HG02588 (cell line): ENCODE measurements around the gene CCDC186.
A peak's percentile ranks its signal among the peaks of the same experiment; 100 is the strongest.

Experiments used
- ATAC-seq: cut with Tn5 transposase; IDR thresholded peaks from one replicate; pipeline ENCODE4 v1.9.1; 2021; ENCODE audit warnings: mild to moderate bottlenecking, moderate library complexity; ENCODE audit not compliant: unreplicated experiment

Gene CCDC186

DNA sequence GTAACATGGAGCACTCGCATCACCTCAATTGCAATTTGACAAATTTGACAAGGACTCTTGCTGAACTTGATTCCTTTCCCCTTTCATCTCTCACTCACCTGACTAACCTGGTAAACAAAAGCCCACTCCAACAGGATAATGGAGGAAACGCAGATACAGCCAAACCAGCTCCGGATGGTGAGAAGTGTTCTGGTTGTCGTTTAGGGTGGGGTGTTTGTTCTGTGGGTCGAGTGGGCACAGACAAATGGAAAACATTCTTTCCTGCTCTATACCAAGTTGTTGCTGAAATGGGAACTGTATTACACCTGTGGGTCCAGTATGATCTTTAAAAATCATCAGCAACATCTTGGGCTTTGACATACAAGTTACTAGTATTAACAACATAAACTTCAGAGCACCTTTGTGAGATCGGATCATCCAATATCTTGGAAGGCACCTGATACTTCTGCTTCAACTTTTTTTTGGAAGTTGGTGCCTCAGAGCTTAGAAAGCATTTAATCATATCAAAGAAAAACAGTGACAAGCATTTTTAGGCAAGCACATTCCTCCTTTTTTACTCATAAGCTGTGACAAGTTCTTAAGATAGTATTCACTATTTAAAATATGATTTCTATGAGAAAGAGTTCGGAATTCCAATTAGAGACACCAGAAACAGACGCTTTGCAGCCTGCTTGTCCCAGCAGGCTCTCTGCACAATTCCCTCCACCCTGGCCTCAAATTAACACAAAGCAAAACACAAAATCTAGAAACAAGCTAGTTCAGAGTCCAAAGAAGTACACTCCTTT, 58.1 kb downstream of the CCDC186 start:
- ATAC-seq, result no peak

DNA sequence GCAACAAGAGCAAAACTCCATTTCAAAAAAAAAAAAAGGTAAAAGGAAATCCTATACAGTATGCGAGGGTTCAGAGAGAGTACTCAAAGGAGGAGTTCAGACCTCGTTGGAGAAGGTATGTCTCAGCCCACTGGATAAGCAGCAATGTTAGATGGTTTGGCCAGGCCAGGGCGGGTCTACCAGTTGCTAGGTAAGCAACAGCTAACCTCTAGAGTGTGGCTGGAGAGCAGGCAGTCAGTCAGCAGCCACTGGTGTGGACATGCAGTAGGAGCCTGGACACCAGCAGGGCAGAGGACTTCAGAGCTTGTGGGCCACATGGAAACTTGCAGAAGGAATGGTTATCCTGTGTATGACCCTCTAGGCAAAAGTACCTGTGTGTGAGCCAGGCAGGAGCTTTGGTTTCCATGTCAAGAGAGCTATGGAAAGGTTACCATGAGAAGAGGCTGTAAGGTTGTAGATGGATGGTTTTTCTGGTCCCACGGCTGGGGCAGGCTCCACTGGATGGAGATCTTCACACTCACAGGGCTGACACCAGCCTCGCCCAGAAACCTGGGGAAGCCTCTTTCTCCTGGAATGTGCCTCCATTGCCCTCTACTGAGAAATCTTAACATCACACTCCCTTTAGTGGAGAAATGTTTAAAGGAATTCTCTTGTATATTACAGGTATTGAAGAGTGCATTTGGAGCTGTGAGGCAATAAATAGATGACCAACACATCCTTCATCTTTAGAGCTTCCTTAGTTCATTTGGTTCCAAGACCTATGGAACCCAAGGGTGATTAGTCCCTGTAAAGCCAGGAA, 63.6 kb downstream of the CCDC186 start:
- no peak for ATAC-seq

DNA sequence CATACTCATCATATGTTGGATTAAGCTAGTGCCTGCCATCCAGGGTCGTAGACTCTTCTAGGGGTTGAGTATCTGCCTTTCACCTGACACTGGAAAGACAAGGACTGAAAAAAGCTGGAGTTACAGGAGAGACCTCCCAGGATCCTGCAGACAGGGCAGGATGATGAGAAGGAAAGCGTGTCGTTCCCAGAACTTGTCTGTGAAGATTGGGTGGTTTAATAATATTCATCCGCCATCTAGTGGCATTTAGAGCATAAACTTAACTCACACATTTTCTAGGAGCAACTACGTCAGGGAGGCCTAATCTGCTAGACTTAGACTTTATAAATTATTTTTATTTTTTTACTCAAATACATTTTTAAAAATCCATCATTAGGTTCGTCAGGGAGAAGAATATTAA, 70.7 kb downstream of the CCDC186 start:
- ATAC-seq, result no peak

DNA sequence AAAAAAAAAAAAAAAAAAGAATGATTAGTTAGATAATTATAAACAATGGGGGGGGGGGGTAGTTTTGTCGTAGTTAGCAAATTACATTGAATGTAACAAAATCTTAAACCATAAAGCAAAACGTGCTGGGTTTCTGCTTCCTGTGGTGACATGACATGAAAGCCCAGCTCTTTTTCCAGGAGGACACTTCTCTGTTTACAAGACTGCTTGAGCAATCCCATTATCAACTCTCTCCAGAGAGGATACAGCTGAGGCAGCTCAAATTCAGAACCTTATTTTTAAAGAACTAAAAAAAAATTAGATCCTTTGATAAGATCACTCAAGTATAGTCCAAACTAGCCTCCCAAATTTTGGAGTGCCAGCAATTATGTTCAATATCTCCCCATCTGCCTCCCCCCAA, 71.7 kb downstream of the CCDC186 start:
- ATAC-seq, result no peak

DNA sequence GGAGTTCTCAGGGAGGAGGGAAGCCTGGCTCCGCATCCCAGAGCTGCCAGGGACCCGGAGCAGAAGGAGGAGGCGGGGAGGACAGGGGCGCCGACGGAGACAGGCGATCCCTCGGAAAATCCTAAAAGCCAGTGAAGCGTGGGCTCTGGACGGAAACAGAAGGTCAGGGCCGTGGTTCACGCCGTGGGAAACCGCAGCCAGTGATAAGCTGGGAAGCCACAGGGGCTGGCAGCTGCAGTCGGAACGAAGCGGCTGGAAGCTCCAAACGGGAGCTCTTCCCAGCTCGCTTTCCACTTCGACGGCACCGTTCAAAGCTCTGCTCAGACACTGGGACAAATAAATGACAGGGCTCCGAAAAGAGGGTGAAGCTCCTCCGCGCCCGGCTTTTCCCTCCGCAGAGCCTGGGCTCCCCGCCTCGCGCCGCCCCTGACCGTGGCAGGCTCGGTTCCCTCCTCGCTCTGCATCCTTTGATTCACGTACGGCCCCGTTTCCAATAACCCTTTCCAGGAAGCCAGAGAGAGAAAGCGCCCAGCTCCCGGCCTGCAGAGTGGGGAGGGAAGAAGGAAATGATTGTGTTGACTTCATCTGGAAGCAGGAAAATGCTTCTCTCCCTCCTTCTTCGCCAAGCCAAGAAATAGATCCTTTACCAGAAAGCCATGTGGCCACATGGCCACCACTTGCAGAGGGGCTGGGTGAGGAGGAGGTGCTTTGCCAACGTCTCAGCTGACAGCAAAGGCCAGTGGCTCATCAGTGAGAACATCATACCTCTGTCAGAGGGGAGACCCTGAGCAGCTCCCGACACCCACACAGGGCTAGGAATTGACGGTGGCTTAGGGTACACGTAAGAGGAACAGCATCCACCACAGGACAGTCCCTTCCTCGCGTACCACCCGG, 72.9 kb downstream of the CCDC186 start:
- ATAC-seq, result no peak

DNA sequence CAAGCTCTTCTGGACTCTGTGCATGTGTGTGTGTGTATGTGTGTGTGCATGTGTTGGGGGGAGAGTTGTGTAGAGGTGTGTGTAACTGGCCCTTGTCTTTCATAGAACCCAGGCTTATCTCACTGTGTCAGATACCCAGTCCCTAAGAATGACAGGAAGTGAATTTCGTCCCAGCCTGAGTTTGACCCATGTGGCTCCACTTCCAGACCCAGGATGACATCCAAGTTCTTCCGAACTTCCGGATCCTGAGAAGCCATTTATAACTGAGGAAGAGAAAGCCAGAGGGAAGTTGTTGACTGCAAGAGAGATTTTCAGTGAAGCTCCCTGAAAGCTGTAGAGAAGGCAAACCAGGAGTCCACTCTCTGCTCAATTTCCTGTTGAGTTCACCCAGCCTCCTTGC, 77.1 kb downstream of the CCDC186 start:
- ATAC-seq, result no peak

DNA sequence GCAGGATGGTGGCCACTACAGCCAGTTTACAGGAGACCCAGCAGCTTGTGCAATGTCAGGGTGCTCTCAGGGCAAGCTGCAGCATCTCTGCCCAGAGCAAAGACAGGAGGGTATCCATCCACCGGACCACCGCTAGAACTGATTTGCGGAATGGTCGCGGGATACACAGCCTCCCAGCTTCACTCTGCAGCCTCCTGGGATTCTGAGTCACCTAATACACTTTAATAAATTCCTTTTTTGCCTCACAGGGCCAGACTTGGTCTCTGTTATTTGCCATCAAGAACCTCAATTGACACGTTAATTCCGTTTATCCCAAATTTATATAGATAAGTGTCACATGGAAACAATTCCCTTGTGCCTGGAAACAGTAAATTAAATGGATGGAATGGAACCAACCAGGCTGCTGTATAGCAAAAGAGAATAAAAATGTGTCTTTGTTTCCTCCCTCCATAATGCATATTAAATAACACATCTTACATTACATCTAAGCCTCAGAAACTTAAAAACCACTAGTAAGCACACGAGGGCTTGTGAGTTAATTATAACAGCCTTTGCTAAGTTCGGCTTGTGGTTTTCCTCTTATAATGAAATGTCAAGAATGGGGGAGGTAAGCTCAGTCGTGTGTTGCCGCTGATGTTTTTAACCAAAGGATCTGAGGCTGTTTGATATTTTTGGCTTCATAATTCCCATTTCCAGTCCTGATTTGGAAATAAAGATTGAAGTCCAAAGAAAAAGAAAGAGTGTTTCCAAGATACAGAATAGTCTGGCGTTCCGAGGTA, 78.3 kb downstream of the CCDC186 start:
- ATAC-seq, result peak; percentile 37

DNA sequence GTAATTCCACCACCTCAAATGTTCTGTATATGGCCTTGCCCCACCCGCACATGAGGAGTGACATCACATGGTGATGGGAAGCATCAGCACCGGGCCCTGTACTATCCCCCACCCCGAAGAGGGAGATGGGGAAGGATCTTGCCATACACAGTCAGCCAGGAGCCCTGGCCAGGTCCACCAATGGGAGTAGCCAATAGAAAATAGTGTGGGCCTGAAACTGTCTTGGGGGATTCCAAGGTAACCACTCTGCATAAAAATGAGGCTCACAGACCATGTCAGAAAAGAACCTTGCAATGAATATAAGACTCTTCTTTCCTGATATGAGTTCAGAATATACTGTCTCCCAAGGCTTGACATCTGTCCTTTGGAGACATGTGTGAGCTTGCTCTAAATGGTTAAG, 79.2 kb downstream of the CCDC186 start:
- ATAC-seq, result peak; percentile 72

DNA sequence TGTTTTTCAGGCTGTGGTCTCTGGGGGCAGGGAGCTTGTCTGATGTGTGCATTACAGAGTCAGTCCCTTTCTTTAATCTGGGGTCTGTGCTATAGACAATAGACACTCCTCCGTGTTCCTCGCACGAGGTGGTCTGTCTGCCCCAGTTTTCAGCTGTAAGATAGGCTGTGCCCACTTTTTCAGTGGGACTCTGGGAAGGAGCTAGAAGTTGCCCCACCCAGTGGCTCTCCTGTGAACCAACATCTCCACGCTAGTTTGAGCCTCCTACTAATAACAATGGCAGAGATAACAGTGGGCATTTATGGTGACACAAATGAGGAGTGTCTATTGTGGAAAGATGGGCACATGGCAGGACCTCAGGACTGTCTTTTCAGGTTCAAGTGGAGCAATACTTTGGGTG, 86.3 kb downstream of the CCDC186 start:
- ATAC-seq, result no peak

DNA sequence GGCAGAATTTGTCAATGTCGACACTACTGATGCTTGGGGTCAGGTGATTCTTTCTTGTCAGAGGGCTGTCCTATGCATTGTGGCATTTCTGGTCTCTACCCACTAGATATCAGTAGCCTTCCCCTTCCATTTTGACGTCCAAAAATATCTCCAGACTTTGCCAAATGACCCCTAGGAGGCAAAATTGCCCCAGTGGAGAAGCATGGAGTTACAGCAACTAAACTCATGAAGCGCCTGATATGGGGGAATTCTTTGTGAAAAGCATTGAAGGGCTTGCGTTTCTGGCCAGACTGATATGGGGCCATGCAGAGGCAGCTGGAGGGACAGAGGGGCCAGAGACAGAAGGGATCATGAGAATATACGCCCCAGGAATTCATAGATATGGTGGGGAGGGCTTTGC, 86.7 kb downstream of the CCDC186 start:
- ATAC-seq, result no peak

DNA sequence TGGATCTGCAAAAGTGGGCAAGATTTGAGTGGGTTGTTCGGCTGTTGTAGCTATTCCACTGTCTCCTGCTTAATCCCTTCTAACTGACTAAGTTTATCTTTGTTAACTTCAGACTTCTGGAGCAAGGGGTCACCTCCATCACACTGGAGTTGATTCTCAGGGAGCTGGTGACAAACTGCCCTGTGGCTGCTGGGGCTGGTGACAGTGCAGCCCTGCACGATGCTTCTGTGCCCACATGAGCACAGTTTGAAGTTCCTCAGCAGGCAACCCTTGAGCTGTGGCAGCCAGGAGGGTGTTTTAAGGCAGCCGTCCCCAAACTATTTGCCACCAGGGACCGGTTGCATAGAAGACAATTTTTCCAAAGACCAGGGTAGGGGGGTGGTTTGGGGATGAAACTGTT, 89.8 kb downstream of the CCDC186 start:
- ATAC-seq, result no peak

DNA sequence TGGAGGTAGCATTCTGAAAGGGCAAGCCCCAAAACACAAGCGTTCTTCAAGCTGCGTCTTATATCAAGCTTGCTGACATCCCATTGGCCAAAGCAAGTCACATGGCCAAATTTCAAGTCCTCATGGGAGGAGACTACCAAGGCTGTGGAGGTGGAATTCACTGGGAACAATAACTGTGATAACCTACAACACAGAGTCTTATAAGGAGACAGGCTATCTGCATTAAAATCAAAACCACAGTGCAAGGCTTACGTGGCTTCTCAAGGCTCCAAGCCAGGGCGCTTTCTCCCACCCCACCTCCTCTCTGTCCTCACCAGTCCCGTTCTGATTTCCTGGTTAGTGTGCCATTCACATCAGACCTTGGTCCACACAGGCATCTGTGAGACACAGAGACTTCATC, 91.0 kb downstream of the CCDC186 start:
- no peak for ATAC-seq

DNA sequence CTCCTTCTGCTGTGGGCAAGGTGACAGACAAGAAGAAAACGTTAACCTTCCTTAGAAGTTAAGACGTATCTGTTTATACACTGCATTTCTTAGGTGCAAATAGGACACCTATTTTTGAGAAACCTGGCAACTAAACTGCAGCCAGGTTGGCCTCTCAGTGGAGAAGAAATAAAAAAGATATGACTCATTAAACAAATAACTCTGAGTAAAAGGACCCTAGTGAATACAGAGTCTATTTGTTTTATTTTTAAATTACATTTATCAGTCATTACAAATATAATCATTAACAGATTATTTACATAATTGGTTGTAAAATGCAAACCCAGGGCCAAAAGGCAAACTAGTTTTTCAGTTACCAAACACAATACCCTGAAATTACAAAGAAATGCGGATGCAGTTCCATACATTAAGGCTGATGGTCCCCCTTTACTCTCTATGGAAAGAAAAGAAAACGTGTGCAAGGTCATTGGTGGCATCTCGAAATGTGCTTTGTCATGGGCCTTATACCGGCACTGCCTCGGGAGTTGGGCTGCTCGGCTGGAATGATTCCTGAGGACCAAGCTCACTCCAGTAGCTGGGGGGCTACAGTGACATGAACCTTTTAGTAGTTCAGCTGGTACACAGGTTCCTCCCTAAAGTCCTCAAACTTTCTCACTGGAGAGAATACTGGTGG, 92.0 kb downstream of the CCDC186 start:
- ATAC-seq, result no peak

DNA sequence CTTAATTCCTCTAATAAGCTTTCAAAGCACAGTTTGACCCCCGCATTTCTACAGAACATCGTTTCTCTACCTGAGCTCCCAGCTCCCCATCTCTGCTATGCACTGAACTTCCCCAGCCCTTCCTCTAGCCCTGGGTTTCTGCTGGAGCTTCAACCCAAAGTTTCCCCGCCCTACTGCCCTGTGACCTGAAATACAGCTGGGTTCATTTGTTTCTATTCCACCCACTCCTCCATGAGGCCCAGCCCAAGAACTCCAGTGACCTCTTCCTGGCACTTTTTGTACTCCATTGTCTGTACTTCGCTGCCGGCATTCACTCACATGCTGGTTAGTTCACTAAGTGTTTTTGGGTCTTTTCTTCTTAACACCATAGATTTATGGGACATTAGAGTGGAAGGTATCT, 94.6 kb downstream of the CCDC186 start:
- no peak for ATAC-seq

DNA sequence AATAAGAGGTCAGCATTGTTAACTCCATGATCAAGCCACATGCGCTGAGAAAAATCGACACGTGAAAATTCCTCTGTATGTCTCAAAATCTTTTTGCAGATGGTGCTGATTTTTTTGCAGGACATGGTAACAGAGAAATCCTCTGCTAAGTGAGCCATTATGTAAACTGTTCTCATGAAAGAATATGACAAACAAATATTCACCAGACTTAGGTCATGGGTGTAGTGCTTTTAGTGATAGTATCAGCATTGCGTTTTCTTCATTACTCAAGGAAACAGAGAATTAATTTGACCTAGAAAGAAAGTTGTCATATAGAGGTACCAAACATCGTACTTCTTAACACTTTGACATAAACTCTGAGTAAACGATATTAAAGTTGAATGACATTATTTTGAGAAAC, 95.7 kb downstream of the CCDC186 start:
- ATAC-seq, result no peak

DNA sequence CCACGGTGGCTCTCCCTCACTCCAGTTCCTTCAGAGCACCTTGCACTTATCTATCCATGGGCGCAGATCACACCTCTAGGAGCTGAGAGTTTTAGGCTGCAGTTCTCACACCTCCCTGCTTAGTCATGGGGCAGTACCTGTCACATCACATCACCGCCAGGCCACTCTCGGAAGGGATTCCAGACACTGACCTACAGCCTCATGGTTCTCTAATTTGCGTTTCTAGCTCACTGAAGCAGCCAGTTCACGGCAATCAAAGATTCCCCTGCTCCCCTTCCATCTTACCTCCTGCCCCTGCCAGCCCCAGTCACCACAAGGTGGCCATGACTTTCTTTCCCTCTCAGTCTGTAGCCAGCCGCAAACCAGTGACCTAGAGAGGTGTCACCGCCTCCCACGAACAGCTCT, 96.2 kb downstream of the CCDC186 start:
- peak; percentile 62 for ATAC-seq

DNA sequence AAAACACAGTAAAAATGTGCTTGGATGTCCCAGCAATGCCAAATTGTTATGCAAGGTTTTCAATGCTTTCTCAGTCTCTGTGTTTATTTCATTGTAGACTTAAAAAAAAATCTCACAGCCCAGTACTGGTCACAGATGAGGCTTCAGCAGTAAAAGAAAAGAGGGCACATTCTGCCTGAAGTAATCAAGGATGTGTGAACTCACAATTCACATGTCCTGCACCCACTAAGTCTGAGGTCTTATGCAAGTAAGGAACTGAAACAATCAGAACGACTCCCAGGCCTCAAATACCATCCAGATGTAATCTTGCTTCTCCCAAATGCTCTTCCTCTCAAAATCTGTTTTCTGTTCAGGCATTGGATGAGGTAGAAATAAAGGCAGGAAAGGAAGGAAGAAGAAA, 96.7 kb downstream of the CCDC186 start:
- ATAC-seq, result no peak

DNA sequence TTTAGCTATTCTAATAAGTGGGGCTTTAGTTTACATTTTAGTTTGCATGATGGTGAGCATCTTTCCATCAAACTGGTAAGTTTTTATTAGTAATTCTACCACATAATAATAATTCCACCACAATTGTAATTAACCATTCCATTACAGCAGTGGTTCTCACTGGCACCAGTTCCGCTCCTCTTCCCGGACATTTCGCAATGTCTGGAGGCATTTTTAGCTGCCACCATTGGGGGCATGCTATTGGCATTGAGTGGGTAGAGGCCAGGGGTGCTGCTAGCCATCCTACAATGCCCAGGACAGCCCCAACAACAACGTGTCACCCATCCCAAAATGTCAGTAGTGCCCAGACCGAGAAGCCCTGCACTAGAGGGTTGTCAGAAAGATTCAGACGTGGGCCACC, 98.9 kb downstream of the CCDC186 start:
- no peak for ATAC-seq

DNA sequence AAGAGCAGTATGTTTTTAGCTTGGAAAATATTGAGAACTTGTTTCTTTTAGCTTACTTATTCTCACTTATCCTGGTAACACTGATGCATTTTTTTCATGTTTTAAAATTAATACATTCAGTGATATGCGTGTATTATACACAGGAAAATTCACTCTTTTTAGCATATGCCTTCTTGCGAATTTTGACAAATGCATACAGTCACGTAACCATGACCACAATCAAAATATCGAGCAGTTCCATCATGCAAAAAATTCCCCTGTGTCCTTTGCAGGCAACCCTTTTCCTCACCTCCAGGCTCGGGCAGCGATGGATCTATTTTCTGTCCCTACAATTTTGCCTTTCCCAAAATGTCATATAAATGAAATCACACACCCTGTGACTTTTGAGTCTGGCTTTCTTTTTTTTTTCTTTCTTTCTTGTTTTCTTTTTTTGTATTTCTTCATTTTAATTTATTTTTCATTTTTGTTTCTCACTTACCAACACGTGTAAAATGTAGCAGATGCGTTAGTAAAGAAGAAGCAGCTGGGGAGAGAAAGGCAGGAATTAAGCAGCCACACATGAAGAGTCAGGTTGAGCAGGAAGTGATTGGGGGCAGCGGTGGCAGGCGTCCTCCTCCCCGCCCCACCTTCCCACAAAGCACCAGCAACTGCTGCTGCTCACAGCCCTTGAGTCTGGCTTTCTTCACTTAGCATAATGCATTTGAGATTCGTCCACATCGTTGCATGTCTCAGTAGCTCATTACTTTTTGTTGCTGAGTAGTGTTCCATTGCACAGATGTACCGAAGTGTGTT, 100.4 kb downstream of the CCDC186 start:
- ATAC-seq, result no peak
